GM19438 (cell line): ENCODE results near the gene GALNTL6.
"Not testable (repeated sequence)": the region's sequence is repeated elsewhere in the genome, so short reads cannot be mapped to it uniquely, and the experiment has no call there.

Source experiments
- ATAC-seq: cut with Tn5 transposase; IDR thresholded peaks from one replicate; pipeline ENCODE4 v1.9.1; 2021; ENCODE audit warnings: low read depth; ENCODE audit not compliant: unreplicated experiment

The GALNTL6 gene

DNA sequence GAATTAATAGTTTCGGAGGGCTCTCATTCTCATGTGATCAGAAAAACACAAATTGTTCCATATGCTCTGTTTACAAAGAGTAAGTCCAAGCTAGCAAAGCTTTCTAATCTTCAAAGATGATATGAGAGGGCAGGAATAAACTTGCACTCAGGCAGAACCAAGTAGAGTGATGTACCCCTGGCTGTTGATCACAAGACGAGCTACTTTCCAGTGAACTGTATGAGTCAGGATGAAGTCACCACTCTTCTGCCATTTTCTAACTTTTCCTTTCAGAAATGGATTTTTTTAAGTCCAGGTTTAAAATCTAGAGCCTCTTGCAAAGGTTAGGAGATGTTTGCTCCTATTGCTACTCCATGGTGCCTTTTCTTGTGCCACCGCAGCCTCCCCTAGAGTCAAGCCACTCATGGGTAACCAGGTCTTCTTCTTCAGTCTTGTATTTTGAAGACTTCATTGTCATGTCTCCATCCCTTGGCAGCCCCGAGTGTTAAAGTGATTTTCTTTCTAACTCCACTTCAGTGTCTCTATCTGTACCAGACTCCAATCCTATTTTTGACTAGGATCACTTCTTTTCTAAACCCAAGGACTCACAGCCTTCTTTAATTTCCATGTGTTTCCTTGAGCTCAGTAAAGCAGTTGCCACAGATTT, 1183.5 kb downstream of the GALNTL6 start:
- no peak for ATAC-seq

DNA sequence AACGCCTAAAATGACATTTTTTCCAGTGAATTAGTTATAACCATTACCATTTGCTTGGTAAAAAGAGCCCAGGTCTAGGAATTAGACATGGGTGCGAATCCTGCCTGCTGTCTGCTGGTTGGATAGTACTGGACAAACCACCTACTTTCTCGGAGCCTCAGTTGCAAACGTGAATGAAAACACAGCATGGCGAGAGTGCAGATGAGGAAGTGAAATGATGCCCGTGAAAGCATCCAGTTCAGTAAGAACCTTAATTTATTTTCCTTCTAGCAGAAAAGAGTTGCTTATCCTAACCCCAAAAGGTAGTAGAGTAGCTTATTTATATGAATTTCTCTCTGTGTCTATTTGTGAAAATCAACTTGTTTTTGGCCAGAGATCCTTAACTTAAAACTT, 1184.0 kb downstream of the GALNTL6 start:
- ATAC-seq = no peak

DNA sequence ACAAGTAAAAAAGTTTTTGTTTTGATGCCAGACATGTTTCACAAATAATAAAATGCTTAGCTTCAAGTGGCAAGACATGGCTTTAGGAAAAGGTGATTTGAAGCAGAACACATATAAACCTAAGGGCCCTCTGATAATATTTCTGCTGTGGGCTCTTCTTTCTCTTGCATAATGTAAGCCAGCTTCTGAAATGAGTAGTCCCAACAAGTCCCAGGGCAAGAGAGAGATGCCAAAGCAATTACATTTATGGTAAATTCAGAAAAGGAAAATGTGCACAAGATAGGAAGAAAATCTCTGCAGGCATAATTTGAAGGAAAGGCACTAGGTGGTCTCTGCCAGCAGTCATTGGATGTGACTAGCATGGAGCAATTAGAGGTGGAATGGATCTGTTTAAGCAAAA, 1184.7 kb downstream of the GALNTL6 start:
- ATAC-seq = no peak

DNA sequence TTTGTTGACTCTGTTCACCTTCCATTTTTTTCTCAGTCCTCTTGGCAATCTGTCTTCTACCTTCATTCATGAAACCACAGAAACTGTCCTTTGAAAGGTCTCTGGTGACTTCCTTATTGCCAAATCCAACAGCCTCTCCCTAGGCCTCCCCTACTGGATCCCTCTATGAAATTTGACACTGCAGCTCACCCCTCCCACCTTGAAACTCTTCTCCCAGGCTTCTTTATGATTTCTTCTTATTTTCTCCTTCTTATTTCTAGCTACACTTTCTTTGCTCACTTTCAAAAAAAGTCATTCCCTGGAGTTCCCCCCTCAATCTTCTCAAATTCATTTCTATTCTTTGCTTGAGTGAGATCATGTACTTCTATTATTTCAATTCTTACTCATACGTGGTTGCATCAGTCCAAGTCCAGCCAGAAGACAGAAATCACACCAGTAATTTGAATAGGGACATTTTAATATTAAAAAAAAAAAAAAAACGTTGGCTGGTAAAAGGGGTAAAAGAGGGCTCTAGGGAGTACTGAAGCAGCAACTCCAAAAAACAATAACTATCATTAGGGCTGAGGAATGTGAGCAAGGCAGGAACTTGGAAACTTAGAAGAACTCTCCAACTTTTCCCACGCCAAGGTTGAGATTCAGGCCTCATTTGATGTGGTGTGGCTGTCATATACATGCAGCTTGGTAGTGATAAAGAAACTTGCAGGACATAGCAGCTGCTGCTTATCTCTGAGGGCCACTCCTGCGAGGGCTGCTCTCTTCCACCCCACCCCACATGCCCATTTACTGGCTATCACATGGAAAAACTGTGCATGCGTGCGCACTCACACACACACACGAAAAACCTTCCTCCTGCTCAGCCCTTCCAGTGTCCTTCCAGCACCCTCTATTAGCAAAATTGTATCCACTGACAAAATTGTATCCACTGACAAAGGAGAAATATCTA, 1185.6 kb downstream of the GALNTL6 start:
- no peak for ATAC-seq

DNA sequence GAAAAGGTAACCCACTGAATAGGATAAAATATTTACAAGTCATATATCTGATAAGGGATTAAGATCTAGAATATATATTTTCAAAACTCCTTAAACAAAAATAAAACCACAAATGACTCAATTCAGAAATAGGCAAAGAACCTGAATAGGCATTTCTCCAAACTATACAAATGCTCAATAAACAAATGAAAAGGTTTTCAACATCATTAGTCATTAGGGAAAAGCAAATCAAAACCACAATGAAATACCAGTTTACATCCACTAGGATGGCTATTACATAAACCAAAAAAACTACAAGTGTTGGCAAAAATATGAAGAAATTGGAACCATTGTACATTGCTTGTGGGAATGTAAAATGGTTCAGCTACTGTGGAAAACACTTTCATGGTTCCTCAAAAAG, 1188.4 kb downstream of the GALNTL6 start:
- ATAC-seq = no peak

DNA sequence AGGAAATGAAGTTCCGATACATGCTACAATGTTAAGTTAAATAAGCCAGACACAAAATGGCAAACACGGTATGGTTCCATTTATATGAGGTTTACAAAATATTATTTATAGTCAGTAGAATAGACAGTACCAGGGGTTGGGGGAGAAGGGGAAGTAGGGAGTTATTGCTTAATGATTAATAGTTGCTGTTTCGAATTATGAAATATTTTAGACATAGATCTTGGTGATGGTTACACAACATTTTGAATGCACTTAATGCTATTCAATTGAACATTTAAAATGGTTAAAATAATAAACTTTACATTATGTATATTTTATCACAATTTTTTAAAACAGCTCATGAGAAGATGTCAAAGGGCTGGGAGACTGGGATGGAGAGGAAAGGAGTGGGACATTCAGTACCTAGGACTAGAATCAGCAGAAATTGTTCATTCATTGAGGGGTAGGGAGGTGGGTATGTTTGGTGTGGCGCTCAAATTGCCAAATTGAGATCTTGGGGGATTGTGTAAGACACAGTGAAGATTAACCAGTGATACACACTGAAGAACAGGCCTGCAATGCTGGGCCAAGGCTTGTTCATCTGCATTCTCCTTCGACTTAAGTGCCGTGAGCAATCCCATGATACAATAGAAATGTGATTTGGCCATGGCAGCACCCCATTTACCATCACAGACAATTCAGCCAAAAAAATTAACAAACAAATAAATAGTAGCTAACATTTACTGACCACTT, 1189.8 kb downstream of the GALNTL6 start:
- ATAC-seq = no peak

DNA sequence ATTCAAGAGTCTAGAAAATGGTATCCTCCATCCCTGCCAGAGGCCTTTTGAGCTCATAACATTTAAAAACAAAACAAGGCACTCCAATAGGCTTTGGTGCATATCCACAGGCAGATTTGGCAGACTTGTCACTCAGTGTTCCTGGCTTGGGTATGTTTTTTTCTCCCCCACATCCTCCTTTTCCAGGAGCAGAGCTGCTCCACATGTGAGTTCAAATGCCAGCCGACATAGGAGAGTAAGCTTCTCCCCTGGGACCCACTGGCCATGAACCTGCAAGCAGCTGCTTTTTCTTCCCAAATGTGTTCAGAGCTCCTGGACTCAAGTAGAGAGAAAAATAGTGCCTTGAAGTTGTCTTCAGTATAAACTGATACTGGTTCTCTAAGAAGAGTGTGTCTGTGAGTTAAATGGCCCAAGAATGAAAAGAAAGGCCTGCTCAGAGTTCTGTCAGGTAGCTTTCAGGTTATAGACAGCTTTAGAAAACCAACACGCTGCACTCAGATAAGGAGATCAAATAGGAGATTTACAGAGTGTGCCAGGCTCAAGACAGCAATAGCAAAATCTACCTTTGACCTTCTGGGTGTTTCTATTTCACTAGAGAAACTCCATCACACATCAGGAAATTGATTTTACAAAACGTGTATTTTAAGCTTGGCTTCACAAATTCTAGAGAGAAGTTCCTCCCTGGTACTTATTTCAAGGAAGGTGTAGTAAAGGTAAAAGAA, 1192.9 kb downstream of the GALNTL6 start:
- no peak for ATAC-seq

DNA sequence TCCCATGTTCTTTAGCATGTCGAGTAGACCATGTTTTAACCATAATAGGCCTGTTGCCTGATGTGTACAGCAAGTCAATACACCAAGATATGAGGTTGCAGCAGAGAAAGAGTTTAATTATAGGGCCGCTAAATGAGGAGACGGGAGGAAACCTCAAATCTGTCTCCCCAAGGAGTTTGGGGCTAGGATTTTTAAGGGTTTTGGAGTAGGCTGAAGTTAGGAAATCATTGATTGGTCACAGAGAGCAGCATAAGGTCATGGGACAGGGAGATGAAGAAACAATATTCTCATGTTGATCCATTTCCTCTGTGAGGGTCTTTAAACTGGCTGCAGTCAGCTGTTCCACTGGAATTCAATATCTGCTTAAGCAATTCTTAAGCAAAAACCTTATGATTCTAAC, 1195.2 kb downstream of the GALNTL6 start:
- ATAC-seq = no peak

DNA sequence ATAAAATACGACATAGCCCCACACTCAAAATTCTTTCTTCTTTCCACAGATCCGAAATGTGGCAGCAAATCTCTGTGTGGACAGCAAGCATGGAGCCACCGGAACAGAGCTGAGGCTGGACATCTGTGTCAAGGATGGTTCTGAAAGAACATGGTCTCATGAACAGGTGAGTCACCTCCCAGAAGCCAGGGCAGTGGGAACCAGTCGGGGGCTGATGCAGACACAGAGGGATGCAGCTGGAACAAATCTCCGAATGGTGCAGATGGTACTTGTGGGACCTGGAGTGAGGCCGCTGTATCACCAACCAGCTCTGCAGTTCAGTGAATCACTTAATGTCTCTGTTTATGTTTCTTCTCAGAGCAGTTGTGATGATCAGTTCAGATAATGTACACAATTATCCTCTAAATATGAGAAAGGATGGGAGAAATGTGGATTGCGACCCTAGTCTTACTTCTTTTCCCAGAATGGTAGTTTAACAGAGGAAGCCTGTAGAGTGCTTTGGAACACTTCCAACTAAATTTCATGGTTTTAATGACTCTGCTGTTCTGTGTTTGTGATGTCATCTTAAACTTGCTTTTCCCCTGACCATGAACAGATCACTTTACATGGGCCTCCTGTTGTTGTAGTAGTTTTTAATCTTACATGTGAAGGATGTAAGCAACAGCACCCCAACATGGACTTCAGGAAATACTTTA, 1196.1 kb downstream of the GALNTL6 start:
- ATAC-seq = no peak

DNA sequence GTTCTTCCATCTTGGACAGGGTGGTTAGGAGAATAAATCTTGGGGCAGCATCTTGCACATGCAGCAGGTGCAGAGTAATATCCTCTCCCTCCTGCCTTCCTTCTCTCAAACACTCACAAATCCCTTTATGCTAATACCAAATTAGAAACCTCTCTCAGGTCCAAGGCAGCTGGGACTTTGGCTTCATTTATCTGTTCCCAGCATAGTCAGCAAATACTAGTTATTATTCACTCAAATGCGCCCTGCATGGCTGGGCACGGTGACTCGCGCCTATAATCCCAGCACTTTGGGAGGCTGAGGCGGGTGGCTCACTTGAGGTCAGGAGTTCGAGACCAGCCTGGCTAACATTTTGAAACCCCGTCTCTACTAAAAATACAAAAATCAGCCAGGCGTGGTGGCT, 1199.4 kb downstream of the GALNTL6 start:
- ATAC-seq = no peak

DNA sequence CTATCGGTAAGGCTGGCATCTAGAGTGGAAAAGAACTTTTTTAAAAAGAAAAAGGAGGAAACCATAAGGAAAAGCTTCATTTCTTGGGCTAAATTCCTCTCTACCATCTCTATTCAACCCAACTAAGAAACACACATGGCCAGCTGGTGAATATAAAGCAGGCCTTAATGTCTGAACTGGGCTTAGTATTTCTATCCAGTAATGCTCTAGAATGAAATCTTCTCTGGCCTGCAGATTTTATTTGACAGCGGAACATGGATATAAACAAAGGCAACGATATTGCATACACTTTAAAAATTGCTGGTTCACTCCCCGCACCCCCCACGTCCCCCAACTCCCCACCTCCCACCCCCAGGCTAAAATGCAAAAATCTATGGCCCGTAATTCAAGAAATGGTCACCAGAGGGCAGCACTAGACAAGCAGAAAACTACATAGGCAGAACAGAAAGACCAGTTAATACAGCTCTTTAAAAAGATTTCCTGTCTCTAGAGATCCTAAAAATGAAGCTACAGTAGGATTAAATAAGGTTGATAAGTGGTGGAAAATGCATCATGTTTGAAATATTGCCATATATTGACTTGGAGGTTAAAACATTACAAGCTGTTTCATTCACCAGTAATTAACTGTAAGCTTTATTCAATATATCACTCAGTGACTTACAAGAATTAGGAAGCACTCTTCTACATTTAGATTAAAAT, 1200.2 kb downstream of the GALNTL6 start:
- ATAC-seq = no peak

DNA sequence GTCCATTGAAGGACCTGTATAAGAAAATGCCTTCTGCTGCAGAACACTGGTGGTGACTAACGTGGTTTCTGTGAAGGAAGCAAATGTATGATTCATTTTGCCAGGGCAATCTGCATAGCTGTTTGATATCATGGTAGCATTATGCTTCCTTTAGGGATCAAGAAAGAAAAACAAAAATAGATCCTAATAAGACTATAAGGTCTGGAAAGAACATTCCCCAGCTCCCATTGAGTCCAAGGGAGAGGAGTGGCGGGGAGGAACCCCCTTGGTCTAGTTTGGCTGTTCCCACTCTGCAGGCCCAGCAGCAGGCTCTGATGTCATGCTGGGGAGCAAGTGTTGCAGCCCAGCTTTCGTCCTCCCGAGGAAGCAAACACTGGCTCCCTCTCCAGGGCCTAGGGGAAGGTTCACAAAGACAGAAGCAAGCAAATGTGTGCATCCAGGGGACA, 1200.9 kb downstream of the GALNTL6 start:
- ATAC-seq = no peak

DNA sequence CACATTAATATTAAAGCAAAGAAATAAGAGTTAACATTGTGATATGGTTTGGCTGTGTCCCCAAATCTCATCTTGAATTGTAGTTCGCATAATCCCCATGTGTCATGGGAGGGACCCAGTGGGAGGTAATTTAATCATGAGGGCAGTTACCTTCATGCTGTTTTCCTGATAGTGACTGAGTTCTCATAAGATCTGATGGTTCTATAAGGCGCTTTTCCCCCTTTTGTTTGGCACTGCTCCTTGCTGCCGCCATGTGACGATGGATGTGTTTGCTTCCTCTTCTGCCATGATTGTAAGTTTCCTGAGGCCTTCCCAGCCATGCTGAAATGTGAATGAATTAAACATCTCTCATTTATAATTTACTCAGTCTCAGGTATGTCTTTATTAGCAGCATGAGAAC, 1201.6 kb downstream of the GALNTL6 start:
- no peak for ATAC-seq

DNA sequence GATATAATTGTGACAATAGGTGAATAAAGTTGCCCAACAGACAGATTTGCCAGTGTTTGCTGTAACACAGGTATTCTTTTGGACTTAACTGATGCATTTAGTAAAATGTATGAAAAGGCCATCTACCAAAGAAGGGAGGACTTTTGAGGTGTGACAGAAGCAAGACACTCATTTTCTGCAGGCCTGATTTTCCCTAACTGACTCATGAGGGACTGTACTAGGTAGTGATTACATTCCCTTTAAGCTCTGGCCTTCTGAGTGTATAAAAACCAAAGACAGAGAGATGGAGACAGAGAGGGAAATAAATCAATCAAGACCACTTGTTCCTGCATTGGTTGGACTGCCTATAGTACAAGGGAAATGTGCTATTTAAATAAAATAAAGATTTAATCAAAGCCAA, 1204.6 kb downstream of the GALNTL6 start:
- ATAC-seq = no peak

DNA sequence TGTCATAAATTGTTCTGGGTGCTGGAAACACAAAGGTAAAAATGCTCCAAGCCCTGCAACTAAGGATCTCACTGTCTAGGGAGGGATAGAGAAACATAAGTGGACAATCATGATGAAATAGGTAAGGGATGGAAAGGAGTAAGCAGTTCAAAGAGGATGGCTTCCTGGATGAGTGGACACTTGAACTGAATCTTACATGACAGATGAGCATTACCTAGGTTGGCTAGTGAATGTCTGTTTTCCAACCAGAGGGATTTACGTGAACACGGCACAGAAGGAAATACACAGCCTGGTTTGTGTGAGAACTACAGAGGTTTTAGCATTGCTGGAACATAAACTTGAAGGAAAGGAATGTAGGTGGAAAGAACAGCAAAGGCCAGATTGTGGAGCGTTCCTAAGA, 1205.2 kb downstream of the GALNTL6 start:
- no peak for ATAC-seq

DNA sequence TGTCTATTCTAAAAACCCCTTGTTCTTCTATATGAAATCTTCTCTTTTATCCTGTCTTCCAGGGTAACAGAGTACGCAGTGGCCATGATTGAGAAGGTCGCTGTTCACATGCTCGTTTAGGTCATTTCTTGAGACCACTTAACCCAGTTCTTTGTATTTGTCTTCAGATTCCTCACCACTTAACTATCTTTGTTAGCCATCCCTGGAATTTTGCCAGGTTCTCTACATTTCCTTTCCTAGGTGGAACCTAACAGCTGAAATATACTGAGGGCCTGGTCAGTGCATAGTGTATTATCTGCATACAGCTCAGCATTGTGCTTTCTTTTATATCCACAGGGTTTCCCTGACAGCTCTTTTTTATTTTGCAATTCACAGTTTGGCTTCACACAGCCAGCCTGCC, 1206.5 kb downstream of the GALNTL6 start:
- no peak for ATAC-seq

DNA sequence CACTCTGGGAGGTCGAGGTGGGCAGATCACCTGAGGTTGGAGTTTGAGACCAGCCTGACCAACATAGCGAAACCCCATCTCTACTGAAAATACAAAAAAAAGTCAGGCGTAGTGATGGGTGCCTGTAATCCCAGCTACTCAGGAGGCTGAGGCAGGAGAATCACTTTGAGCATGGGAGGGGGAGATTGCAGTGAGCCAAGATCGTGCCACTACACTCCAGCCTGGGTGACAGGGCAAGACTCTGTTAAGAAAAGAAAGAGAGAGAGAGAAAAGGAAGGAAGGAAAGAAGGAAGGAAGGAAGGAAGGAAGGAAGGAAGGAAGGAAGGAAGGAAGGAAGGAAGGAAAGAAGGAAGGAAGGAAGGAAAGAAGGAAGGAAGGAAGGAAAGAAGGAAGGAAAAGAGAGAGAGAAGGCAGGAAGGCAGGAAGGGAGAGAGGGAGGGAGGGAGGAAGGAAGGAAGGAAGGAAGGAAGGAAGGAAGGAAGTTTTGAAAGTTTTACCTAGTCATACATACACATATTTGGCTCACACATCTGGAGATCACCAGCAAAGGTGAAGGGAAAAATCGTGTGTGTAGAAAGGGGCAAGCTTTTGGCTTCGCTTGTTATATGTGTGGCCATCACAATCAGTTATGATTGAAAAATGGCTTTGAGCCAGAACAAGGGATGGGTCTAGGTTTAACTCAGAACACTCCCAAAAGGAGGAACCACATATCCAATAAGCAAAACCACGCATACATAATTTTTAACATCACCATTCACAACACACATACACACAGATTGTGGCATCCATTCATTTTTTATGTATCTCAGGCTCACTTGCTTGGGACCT, 1208.8 kb downstream of the GALNTL6 start:
- not testable (repeated sequence) for ATAC-seq

DNA sequence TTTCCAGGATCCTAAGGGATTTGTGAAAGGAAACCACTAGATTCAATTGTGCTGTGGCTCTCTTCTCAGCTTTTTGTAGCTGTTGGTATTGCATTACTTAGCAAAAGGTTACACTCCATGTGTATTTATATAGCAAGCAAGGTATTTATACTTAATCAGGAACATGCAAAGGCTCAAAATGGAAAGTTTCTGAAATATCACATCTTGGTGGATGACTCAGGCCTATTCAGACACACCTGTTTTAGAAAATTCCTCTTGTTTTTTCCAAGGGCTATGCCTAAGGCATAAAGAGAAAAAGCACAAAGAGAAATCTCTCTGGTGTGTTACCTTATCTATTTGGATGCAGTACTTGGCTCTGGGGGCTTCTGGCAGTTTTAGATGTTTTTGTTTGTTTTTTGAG, 1211.0 kb downstream of the GALNTL6 start:
- ATAC-seq = no peak

DNA sequence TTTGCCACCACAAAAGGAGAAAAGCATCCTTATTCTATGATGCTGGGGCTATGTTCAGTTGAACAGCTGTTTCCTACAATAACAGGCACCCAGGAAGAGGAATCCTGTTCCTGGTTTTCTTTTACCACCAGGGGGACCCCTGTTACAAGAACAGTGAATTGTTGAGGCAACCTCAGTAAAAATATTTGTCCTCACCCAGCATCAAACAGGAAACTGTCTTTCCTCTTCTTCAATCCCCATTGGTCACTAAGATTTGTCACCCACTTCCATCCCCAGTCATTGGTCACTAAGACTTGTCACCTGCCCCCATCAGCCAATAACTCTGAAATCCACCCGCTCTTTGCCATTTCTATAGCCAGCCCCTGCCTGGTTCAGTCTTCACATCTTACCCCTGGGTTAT, 1211.9 kb downstream of the GALNTL6 start:
- ATAC-seq = peak; percentile 90
